Gastroesophageal sphincter (tissue), 3 donors: Measurements from ENCODE around the gene RNF38.

ENCODE experiments used
- CTCF ChIP-seq, 4 experiments: fragments of 200-600 bp in 2 of 4; fragments of 450-650 bp in 2 of 4; sonication (generic) in 1 of 4; IDR thresholded peaks; one replicate each; pipeline ENCODE4 v1.5.1; 2017 to 2019; ENCODE audit warnings: antibody characterized with exemption in 4 of 4, mild to moderate bottlenecking in 2 of 4, moderate library complexity in 2 of 4
- EP300 ChIP-seq: sonication (generic); formaldehyde crosslinking; IDR thresholded peaks from one replicate; pipeline ENCODE4 v1.6.1; 2017; ENCODE audit warnings: antibody characterized with exemption, mild to moderate bottlenecking
- POLR2A ChIP-seq, 2 donors: fragments of 450-650 bp; IDR thresholded peaks; one replicate each; pipeline ENCODE4 v1.6.1; 2017; ENCODE audit warnings: antibody characterized with exemption in 2 of 2, mild to moderate bottlenecking in 2 of 2, moderate library complexity in 1 of 2
- POLR2AphosphoS5 ChIP-seq: sonication (generic); formaldehyde crosslinking; IDR thresholded peaks from one replicate; pipeline ENCODE4 v1.6.1; 2017; ENCODE audit warnings: antibody characterized with exemption

DNA sequence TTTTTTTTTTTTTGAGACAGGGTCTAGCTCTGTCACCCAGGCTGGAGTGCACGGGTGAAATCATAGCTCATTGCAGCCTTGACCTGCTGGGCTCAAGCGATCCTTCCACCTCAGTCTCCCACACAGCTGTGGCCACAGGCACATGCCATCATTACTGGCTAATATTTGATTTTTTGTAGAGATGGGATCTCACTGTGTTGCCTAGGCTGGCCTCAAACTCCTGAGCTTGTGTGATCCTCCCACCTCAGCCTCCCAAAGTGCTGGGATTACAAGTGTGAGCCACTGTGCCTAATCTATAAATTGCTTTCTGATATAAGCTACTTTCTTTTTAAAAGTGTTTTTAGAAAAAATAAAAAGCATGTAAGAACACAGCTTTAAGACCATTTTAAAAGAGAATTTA, 85.3 kb downstream of the RNF38 start:
- TF ChIP-seq CTCF (IDR thresholded peaks at IDR 0.05), result no peak
- no peak for TF ChIP-seq EP300
- TF ChIP-seq POLR2AphosphoS5, result no peak
- TF ChIP-seq POLR2A (IDR thresholded peaks at IDR 0.05), result no peak
